Liver (tissue), 9 donors: ENCODE measurements around the gene HOXC11. TPM values are rescaled to one million over a fixed set of nuclear protein-coding genes. Genes with fewer than 3 reads are reported as not detected.

Source experiments
- DNase-seq: peaks from one replicate; pipeline ENCODE4 v3.0.0-alpha.2; 2017; ENCODE audit warnings: low spot score
- H3K27ac ChIP-seq, 2 donors: one replicate each; pipeline ENCODE4 v1.7.0; 2013; ENCODE audit warnings: inconsistent platforms in 2 of 2, low read length in 2 of 2, control low read depth in 1 of 2, low read depth in 1 of 2, mild to moderate bottlenecking in 1 of 2
- H3K27me3 ChIP-seq, 4 donors: one replicate each; pipeline versions ENCODE4 v1.6.1 to v1.7.0; 2013; ENCODE audit warnings: low read length in 3 of 4, inconsistent platforms in 1 of 4, mild to moderate bottlenecking in 1 of 4, moderate library complexity in 1 of 4; ENCODE audit not compliant: control insufficient read depth in 4 of 4, insufficient read depth in 4 of 4
- H3K36me3 ChIP-seq, 4 donors: one replicate each; pipeline versions ENCODE4 v1.6.1 to v1.7.0; 2013; ENCODE audit warnings: low read length in 3 of 4, mild to moderate bottlenecking in 3 of 4, low read depth in 1 of 4, moderate library complexity in 1 of 4; ENCODE audit not compliant: control insufficient read depth in 4 of 4, insufficient read depth in 3 of 4
- H3K4me1 ChIP-seq, 4 donors: one replicate each; pipeline versions ENCODE4 v1.6.1 to v1.7.0; 2013; ENCODE audit warnings: low read length in 3 of 4, mild to moderate bottlenecking in 3 of 4, moderate library complexity in 1 of 4; ENCODE audit not compliant: control insufficient read depth in 4 of 4, insufficient read depth in 4 of 4
- H3K4me3 ChIP-seq, 3 donors: one replicate each; pipeline versions ENCODE4 v1.6.1 to v1.7.0; 2013; ENCODE audit warnings: low read length in 3 of 3, control low read depth in 1 of 3, low read depth in 1 of 3, mild to moderate bottlenecking in 1 of 3
- H3K9ac ChIP-seq, 2 donors: one replicate each; pipeline ENCODE4 v1.7.0; 2013; ENCODE audit warnings: low read length in 2 of 2, mild to moderate bottlenecking in 2 of 2, moderate library complexity in 2 of 2, control low read depth in 1 of 2, low read depth in 1 of 2
- H3K9me3 ChIP-seq, 4 donors: one replicate each; pipeline versions ENCODE4 v1.6.1 to v1.7.0; 2013; ENCODE audit warnings: low read length in 3 of 4; ENCODE audit not compliant: control insufficient read depth in 4 of 4
- ATF3 ChIP-seq: IDR thresholded peaks from 2 replicates; pipeline ENCODE4 v1.6.1; 2016; ENCODE audit warnings: antibody characterized with exemption
- CTCF ChIP-seq: fragments of 150-350 bp; IDR thresholded peaks from 2 replicates; pipeline ENCODE4 v1.5.1; 2017; ENCODE audit warnings: improper control_type of control experiment, low read depth, low read length; ENCODE audit not compliant: missing input control
- EGR1 ChIP-seq, 2 donors: IDR thresholded peaks; 2 replicates each; pipeline ENCODE4 v1.6.1; 2016 to 2018; ENCODE audit warnings: antibody characterized with exemption in 2 of 2, low read depth in 2 of 2
- FOXA1 ChIP-seq: IDR thresholded peaks from 2 replicates; pipeline ENCODE4 v1.6.1; 2016; ENCODE audit warnings: antibody characterized with exemption
- FOXA2 ChIP-seq: IDR thresholded peaks from 2 replicates; pipeline ENCODE4 v1.6.1; 2016; ENCODE audit warnings: antibody characterized with exemption
- GABPA ChIP-seq, 2 donors: IDR thresholded peaks in 1 of 2; conservative IDR thresholded peaks in 1 of 2; 2 replicates each; pipeline ENCODE4 v1.6.1; 2016; ENCODE audit warnings: antibody characterized with exemption in 2 of 2, mild to moderate bottlenecking in 1 of 2, moderate library complexity in 1 of 2
- HNF4A ChIP-seq, 2 donors: conservative IDR thresholded peaks; 2 replicates each; pipeline ENCODE4 v1.6.1; 2016; ENCODE audit warnings: antibody characterized with exemption in 2 of 2, mild to moderate bottlenecking in 2 of 2
- HNF4G ChIP-seq: IDR thresholded peaks from 2 replicates; pipeline ENCODE4 v1.6.1; 2016; ENCODE audit warnings: antibody characterized with exemption
- JUND ChIP-seq, 2 donors: IDR thresholded peaks; 2 replicates each; pipeline ENCODE4 v1.6.1; 2016; ENCODE audit warnings: antibody characterized with exemption in 2 of 2
- MAX ChIP-seq: IDR thresholded peaks from 2 replicates; pipeline ENCODE4 v1.6.1; 2016; ENCODE audit warnings: antibody characterized with exemption
- NR2F2 ChIP-seq: IDR thresholded peaks from 2 replicates; pipeline ENCODE4 v1.6.1; 2016; ENCODE audit warnings: antibody characterized with exemption
- RAD21 ChIP-seq, 2 donors: IDR thresholded peaks; 2 replicates each; pipeline ENCODE4 v1.6.1; 2016; ENCODE audit warnings: antibody characterized with exemption in 2 of 2, mild to moderate bottlenecking in 2 of 2
- REST ChIP-seq: IDR thresholded peaks from 2 replicates; pipeline ENCODE4 v1.6.1; 2016; ENCODE audit warnings: antibody characterized with exemption, mild to moderate bottlenecking
- RXRA ChIP-seq, 2 donors: IDR thresholded peaks; 2 replicates each; pipeline ENCODE4 v1.6.1; 2017 to 2018; ENCODE audit warnings: antibody characterized with exemption in 2 of 2, mild to moderate bottlenecking in 1 of 2
- SP1 ChIP-seq: IDR thresholded peaks from 2 replicates; pipeline ENCODE4 v1.6.1; 2018; ENCODE audit warnings: antibody characterized with exemption, mild to moderate bottlenecking
- TAF1 ChIP-seq: conservative IDR thresholded peaks from 2 replicates; pipeline ENCODE4 v1.6.1; 2016; ENCODE audit warnings: antibody characterized with exemption, mild to moderate bottlenecking
- YY1 ChIP-seq: IDR thresholded peaks from 2 replicates; pipeline ENCODE4 v1.6.1; 2016; ENCODE audit warnings: antibody characterized with exemption, mild to moderate bottlenecking
- ZBTB33 ChIP-seq: IDR thresholded peaks from 2 replicates; pipeline ENCODE4 v1.6.1; 2016; ENCODE audit warnings: antibody characterized with exemption
- WGBS: extraction: QIAGEN DNeasy Blood & Tissue Kit; methylation state at CpG from one replicate; pipeline ENCODE4 v1.1.7; 2013; 5-methylcytosine and 5-hydroxymethylcytosine counted together
- polyA plus RNA-seq, 2 donors: library from polyadenylated mRNA; stranded (reverse) in 1 of 2; unstranded in 1 of 2; fragments of 200-250 nt in 1 of 2; fragments of >200 nt in 1 of 2; fragmentation: Nextera tagmentation in 1 of 2; extraction: Ambion mirVana in 1 of 2; gene quantifications; one replicate each; pipeline versions ENCODE4 v1.2.1 to v1.2.3, GENCODE V29; 2013 to 2015
- total RNA-seq, 2 donors: library from RNA; depleted of rRNA; stranded (reverse); fragments of >200 nt; gene quantifications; one replicate each; pipeline ENCODE4 v1.2.3, GENCODE V29; 2014
- donor health status: healthy.
- donor health status: healthy.
- donor health status: healthy.
- donor health status: healthy.
- donor health status: healthy.

Gene HOXC11
- total and polyA plus RNA-seq, 4 donors = not detected

- TF ChIP-seq HNF4A (conservative IDR thresholded peaks at IDR 0.05) = no peak
- no peak for TF ChIP-seq EGR1 (IDR thresholded peaks at IDR 0.05; ENCODE audit: low read depth in 2 of 2)
- no peak for TF ChIP-seq JUND (IDR thresholded peaks at IDR 0.05)
- TF ChIP-seq CTCF = no peak
- TF ChIP-seq FOXA2 = no peak
- Histone ChIP-seq H3K9ac (no peak overlapping the region), H3K27me3 (peaks cover 13 to 46% (median 27%) of the 10 kb centered on the region in 4 donors), H3K36me3 (no peaks in the 10 kb centered on the region), H3K9me3 (peaks cover 0 to 3% (median 0%) of the 10 kb centered on the region in 4 donors), H3K4me1 (peaks cover 0 to 2% (median 0%) of the 10 kb centered on the region in 4 donors), H3K4me3 (no peak overlapping the region), H3K27ac (no peak overlapping the region)
- WGBS = 18% methylated on average over 11 of the region's 11 CpGs
- DNase-seq = no peak
Observed at GRCh38 chr12:53956914-53957536, 15.9 kb upstream of the HOXC11 start.

- H3K9me3 ChIP-seq = peaks cover 0 to under 1% (median 0%) of the 10 kb centered on the region in 4 donors
- H3K27me3 ChIP-seq = peaks cover 13 to 49% (median 33%) of the 10 kb centered on the region in 4 donors
- H3K36me3 ChIP-seq = no peaks in the 10 kb centered on the region
- TF ChIP-seq GABPA (IDR thresholded peaks at IDR 0.05 in 1 of 2, conservative IDR thresholded peaks at IDR 0.05 in 1 of 2) (no peak), FOXA2 (no peak), MAX (no peak), YY1 (no peak), RAD21 (IDR thresholded peaks at IDR 0.05) (no peak), JUND (IDR thresholded peaks at IDR 0.05) (no peak), FOXA1 (no peak), ZBTB33 (no peak), TAF1 (no peak), RXRA (IDR thresholded peaks at IDR 0.05) (no peak), ATF3 (no peak)
- H3K4me1 ChIP-seq = peaks cover 0 to 1% (median 0%) of the 10 kb centered on the region in 4 donors
- WGBS = 14% methylated on average over 3 of the region's 3 CpGs
- no peak overlapping the region for H3K4me3 ChIP-seq
- no peak overlapping the region for H3K27ac ChIP-seq
- no peak for DNase-seq
- H3K9ac ChIP-seq = no peak overlapping the region
Observed at GRCh38 chr12:53958128-53958527, 14.8 kb upstream of the HOXC11 start.

GRCh38 chr12:53959314-53959713 is 13.6 kb upstream of the HOXC11 start:
- no peak overlapping the region for H3K9ac ChIP-seq
- no peak for DNase-seq
- H3K4me3 ChIP-seq = no peak overlapping the region
- TF ChIP-seq NR2F2 (no peak), MAX (no peak), EGR1 (IDR thresholded peaks at IDR 0.05; ENCODE audit: low read depth in 2 of 2) (no peak), ZBTB33 (no peak), FOXA2 (no peak), SP1 (no peak), REST (no peak), JUND (IDR thresholded peaks at IDR 0.05) (no peak), HNF4G (no peak)
- WGBS = 8% methylated on average over 4 of the region's 4 CpGs
- peaks cover 0 to 3% (median 0%) of the 10 kb centered on the region in 4 donors for H3K9me3 ChIP-seq
- H3K4me1 ChIP-seq = peaks cover 0 to 1% (median 0%) of the 10 kb centered on the region in 4 donors
- peaks cover 13 to 53% (median 35%) of the 10 kb centered on the region in 4 donors for H3K27me3 ChIP-seq
- H3K36me3 ChIP-seq = no peaks in the 10 kb centered on the region
- no peak overlapping the region for H3K27ac ChIP-seq
